Ishikawa (cell line): ENCODE data around the gene CHRDL1.

Source experiments
- EP300 ChIP-seq: IDR thresholded peaks from 2 replicates; pipeline ENCODE4 v1.6.1; 2012; ENCODE audit warnings: borderline replicate concordance
- RAD21 ChIP-seq: IDR thresholded peaks from 2 replicates; pipeline ENCODE4 v1.6.1; 2012; ENCODE audit warnings: low read depth
- TF ChIP-seq, protein P1 (sequence below): IDR thresholded peaks from 2 replicates; pipeline ENCODE4 v1.6.1; 2012

DNA sequence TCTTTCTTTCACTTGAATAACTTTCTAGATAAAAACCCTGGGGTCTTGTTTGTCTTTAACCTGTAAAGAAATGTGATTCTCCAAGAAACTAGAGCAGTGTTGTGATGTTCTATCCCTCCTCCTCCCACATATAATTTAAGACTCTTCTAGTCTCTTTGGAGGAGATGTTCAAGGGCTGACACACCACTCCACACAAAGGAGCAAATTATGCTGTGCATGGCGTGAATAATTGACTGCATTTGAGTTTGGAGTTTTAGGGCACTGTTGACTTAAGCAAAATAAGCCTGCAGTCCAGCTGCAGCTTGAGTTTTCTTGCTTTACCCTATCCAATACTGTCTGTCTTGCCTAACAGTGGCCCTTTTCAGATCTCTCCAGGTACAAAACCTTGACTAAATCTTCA, 119.7 kb downstream of the CHRDL1 start:
- TF ChIP-seq, protein P1, sequence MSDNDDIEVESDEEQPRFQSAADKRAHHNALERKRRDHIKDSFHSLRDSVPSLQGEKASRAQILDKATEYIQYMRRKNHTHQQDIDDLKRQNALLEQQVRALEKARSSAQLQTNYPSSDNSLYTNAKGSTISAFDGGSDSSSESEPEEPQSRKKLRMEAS: no peak
- TF ChIP-seq EP300 (no peak), RAD21 (no peak)
